ENCODE measurements around the gene CNTNAP5. TPM values are rescaled to one million over a fixed set of nuclear protein-coding genes. Genes with fewer than 3 reads are reported as not detected.

The CNTNAP5 gene
- total RNA-seq, 1 experiment from 2014 or later: 0.48 TPM

GRCh38 chr2:124025891-124026434 lies 876 bp downstream of the CNTNAP5 start:
- Mint-ChIP-seq H3K27ac (no peak overlapping the region), H3K4me1 (peaks cover 19 to 20% of the 10 kb centered on the region in 2 experiments), H3K36me3 (ENCODE audit: insufficient read depth in 1 of 3, low read depth in 3 of 3) (no peaks in the 10 kb centered on the region), H3K9me3 (no peaks in the 10 kb centered on the region), H3K27me3 (ENCODE audit: low read depth) (peaks cover 58% of the 10 kb centered on the region), H3K4me3 (peak overlapping the region; percentile 80 to 85)
- Histone ChIP-seq H2AK5ac (ENCODE audit: insufficient read length, low read length) (no peak overlapping the region), H4K5ac (ENCODE audit: insufficient read length, low read depth, low read length) (no peak overlapping the region), H4K91ac (ENCODE audit: insufficient read length, low read depth, low read length) (no peak overlapping the region), H3K79me2 (ENCODE audit: insufficient read depth, low read length) (no peaks in the 10 kb centered on the region), H3K4me2 (ENCODE audit: insufficient read depth, insufficient read length, low read length) (peak overlapping the region; percentile 99), H4K20me1 (ENCODE audit: control insufficient read depth, insufficient read depth, insufficient read length) (no peaks in the 10 kb centered on the region), H2BK120ac (ENCODE audit: low read depth, low read length, poor library complexity, severe bottlenecking) (no peak overlapping the region), H3K4me1 (ENCODE audit: insufficient read depth, low read length) (no peaks in the 10 kb centered on the region), H2BK12ac (ENCODE audit: insufficient read length, low read depth, low read length) (no peak overlapping the region), H3K18ac (ENCODE audit: insufficient read length, low read depth, low read length) (no peak overlapping the region), H2BK15ac (ENCODE audit: low read depth, low read length) (no peak overlapping the region), H3K9me3 (ENCODE audit: control insufficient read depth, low read depth, low read length) (no peaks in the 10 kb centered on the region), H3K14ac (ENCODE audit: insufficient read depth, low read length) (no peak overlapping the region), H3K27ac (ENCODE audit: insufficient read length, low read depth, low read length) (no peak overlapping the region), H3K9ac (ENCODE audit: extremely low read depth, insufficient read length, low read length) (no peak overlapping the region), H2BK5ac (ENCODE audit: insufficient read length, low read length) (no peak overlapping the region), H3K4ac (ENCODE audit: low read depth, low read length) (no peak overlapping the region), H3T11ph (ENCODE audit: low read length) (no peak overlapping the region), H4K8ac (replicated peaks; ENCODE audit: insufficient read length, low read depth, low read length) (no peak overlapping the region), H3K79me1 (ENCODE audit: insufficient read depth, low read depth, low read length, poor library complexity, severe bottlenecking) (no peaks in the 10 kb centered on the region), H3K56ac (ENCODE audit: insufficient read length, low read depth, low read length) (no peak overlapping the region), H2BK20ac (ENCODE audit: low read depth, low read length, poor library complexity, severe bottlenecking) (no peak overlapping the region), H2AFZ (ENCODE audit: low read length) (no peak overlapping the region), H3K23ac (ENCODE audit: insufficient read length, low read depth, low read length) (no peak overlapping the region), H3K23me2 (ENCODE audit: insufficient read length, low read depth, low read length, poor library complexity, severe bottlenecking) (peaks cover 14% of the 10 kb centered on the region), H3K27me3 (ENCODE audit: insufficient read depth, low read length) (peaks cover 13% of the 10 kb centered on the region; the same call in 1 of the 2 replicates)
- no CpG with 5 or more reads among the region's 14 CpGs for WGBS (ENCODE audit: extremely low coverage, insufficient read length, low lambda C conversion rate)
- no peak for TF ChIP-seq CTCF (conservative IDR thresholded peaks at IDR 0.05)
- no peak for DNase-seq
